OCI-LY7 (cell line): ENCODE data around the gene IMP4.

Experiments used
- EZH2phosphoT487 ChIP-seq: fragments of 200-600 bp; sonication (generic); IDR thresholded peaks from 2 replicates; pipeline ENCODE4 v1.6.1; 2018; ENCODE audit warnings: low read depth, borderline replicate concordance, mild to moderate bottlenecking, mixed run types, antibody characterized with exemption, low read length, moderate library complexity, mixed read lengths
- TF ChIP-seq, protein P1 (sequence below): fragments of 200-600 bp; sonication (generic); conservative IDR thresholded peaks from 2 replicates; pipeline ENCODE4 v1.5.1; 2014; ENCODE audit warnings: mild to moderate bottlenecking, antibody characterized with exemption, low read length, moderate library complexity, mixed read lengths

DNA sequence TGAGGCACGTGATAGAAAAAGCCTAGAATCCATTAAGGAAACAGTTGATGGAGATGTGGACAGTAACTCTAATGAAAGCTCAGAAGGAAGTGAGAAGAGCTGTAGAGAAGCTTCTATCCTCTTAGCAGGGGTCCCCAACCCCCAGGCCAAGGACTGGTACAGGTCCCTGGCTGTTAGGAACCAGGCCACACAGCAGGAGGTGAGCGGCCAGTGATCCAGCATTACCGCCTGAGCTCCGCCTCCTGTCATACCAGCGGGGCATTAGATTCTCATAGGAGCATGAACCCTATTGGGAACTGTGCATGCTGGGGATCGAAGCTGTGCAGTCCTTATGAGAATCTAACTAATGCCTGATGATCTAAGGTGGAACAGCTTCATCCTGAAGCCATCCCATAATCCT, 8.7 kb upstream of the IMP4 start:
- TF ChIP-seq, protein P1, sequence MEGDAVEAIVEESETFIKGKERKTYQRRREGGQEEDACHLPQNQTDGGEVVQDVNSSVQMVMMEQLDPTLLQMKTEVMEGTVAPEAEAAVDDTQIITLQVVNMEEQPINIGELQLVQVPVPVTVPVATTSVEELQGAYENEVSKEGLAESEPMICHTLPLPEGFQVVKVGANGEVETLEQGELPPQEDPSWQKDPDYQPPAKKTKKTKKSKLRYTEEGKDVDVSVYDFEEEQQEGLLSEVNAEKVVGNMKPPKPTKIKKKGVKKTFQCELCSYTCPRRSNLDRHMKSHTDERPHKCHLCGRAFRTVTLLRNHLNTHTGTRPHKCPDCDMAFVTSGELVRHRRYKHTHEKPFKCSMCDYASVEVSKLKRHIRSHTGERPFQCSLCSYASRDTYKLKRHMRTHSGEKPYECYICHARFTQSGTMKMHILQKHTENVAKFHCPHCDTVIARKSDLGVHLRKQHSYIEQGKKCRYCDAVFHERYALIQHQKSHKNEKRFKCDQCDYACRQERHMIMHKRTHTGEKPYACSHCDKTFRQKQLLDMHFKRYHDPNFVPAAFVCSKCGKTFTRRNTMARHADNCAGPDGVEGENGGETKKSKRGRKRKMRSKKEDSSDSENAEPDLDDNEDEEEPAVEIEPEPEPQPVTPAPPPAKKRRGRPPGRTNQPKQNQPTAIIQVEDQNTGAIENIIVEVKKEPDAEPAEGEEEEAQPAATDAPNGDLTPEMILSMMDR, result no peak
- no peak for TF ChIP-seq EZH2phosphoT487
